ENCODE data around the gene ZNF700. TPM values are rescaled to one million over a fixed set of nuclear protein-coding genes. Genes with fewer than 3 reads are reported as not detected.
A peak's percentile ranks its signal among the peaks of the same experiment; 100 is the strongest.

The ZNF700 gene
- total and polyA plus RNA-seq, 2 experiments from 2014 or later, result 3.3 to 10.3 TPM

- peaks cover 7% of the 10 kb centered on the region for H3K9me3 ChIP-seq (ENCODE audit: low read depth)
Observed at GRCh38 chr19:11979527-11979926, 54.6 kb downstream of the ZNF700 start.

GRCh38 chr19:11982526-11982925, 57.6 kb downstream of the ZNF700 start:
- DNase-seq (ENCODE audit: low read depth in 1 of 2, low spot score in 1 of 2), result no peak
- no peaks in the 10 kb centered on the region for H3K27me3 ChIP-seq
- no peaks in the 10 kb centered on the region for H3K4me1 ChIP-seq (ENCODE audit: low read depth)
- no peak overlapping the region for H3K27ac ChIP-seq
- no peaks in the 10 kb centered on the region for H3K36me3 ChIP-seq
- TF ChIP-seq CTCF (IDR thresholded peaks at IDR 0.05; ENCODE audit: low read depth, low read length), result no peak
- peaks cover 7% of the 10 kb centered on the region for H3K9me3 ChIP-seq (ENCODE audit: low read depth)
- no peak overlapping the region for H3K4me3 ChIP-seq

More at GRCh38 chr19:11979527-11979926, 54.6 kb downstream of the ZNF700 start:
- H3K27me3 ChIP-seq, result no peaks in the 10 kb centered on the region
- no peaks in the 10 kb centered on the region for H3K4me1 ChIP-seq (ENCODE audit: low read depth)
- TF ChIP-seq CTCF (IDR thresholded peaks at IDR 0.05; ENCODE audit: low read depth, low read length), result no peak
- no peak for DNase-seq (ENCODE audit: low read depth in 1 of 2, low spot score in 1 of 2)
- H3K36me3 ChIP-seq, result peaks cover 3% of the 10 kb centered on the region
- no peak overlapping the region for H3K27ac ChIP-seq
- no peak overlapping the region for H3K4me3 ChIP-seq

GRCh38 chr19:11984986-11985385, 60.1 kb downstream of the ZNF700 start:
- peak in 1 of 2 donors; percentile 41 for DNase-seq (ENCODE audit: low read depth in 1 of 2, low spot score in 1 of 2)

GRCh38 chr19:11986754-11987153, 61.8 kb downstream of the ZNF700 start:
- Histone ChIP-seq H3K36me3 (no peaks in the 10 kb centered on the region), H3K4me3 (no peak overlapping the region), H3K9me3 (ENCODE audit: low read depth) (no peaks in the 10 kb centered on the region), H3K27me3 (no peaks in the 10 kb centered on the region), H3K27ac (no peak overlapping the region), H3K4me1 (ENCODE audit: low read depth) (no peaks in the 10 kb centered on the region)
- TF ChIP-seq CTCF (IDR thresholded peaks at IDR 0.05; ENCODE audit: low read depth, low read length), result no peak
- DNase-seq (ENCODE audit: low read depth in 1 of 2, low spot score in 1 of 2), result no peak

More at GRCh38 chr19:11984986-11985385, 60.1 kb downstream of the ZNF700 start:
- Histone ChIP-seq H3K9me3 (ENCODE audit: low read depth) (peaks cover 7% of the 10 kb centered on the region), H3K27ac (no peak overlapping the region), H3K36me3 (no peaks in the 10 kb centered on the region), H3K4me1 (ENCODE audit: low read depth) (no peaks in the 10 kb centered on the region), H3K4me3 (no peak overlapping the region), H3K27me3 (no peaks in the 10 kb centered on the region)
- TF ChIP-seq CTCF (IDR thresholded peaks at IDR 0.05; ENCODE audit: low read depth, low read length), result peak; percentile 12

- Histone ChIP-seq H3K36me3 (no peaks in the 10 kb centered on the region), H3K27ac (peak overlapping the region; percentile 87), H3K9me3 (ENCODE audit: low read depth) (no peaks in the 10 kb centered on the region), H3K27me3 (no peaks in the 10 kb centered on the region), H3K4me1 (ENCODE audit: low read depth) (no peaks in the 10 kb centered on the region), H3K4me3 (peak overlapping the region; percentile 63)
- TF ChIP-seq CTCF (IDR thresholded peaks at IDR 0.05; ENCODE audit: low read depth, low read length), result no peak
- peak; percentile 96 to 99 for DNase-seq (ENCODE audit: low read depth in 1 of 2, low spot score in 1 of 2)
Observed at GRCh38 chr19:11987405-11988281, 62.7 kb downstream of the ZNF700 start.
